Coronary artery (tissue), 2 donors: ENCODE data around the gene CRYBG2.
"Not testable (repeated sequence)": the region's sequence is repeated elsewhere in the genome, so short reads cannot be mapped to it uniquely, and the experiment has no call there.

ENCODE experiments used
- DNase-seq: peaks from one replicate; pipeline ENCODE4 v3.0.0-alpha.2; 2017; ENCODE audit warnings: low spot score
- H3K27ac ChIP-seq, 2 donors: fragments of 200-600 bp; sonication (generic); one replicate each; pipeline ENCODE4 v1.5.1; 2016 to 2019
- H3K4me3 ChIP-seq: fragments of 200-600 bp; sonication (generic); 2 replicates; pipeline ENCODE4 v1.5.1; 2016; ENCODE audit warnings: mild to moderate bottlenecking, moderate library complexity
- CTCF ChIP-seq: fragments of 200-600 bp; sonication (generic); IDR thresholded peaks from one replicate; pipeline ENCODE4 v1.5.1; 2019; ENCODE audit warnings: antibody characterized with exemption

The CRYBG2 gene

GRCh38 chr1:26389604-26390247, 35.8 kb upstream of the CRYBG2 start:
- no peak overlapping the region for H3K27ac ChIP-seq
- TF ChIP-seq CTCF: no peak
- DNase-seq: no peak
- no peak overlapping the region for H3K4me3 ChIP-seq

- no peak for DNase-seq
- TF ChIP-seq CTCF: no peak
- no peak overlapping the region for H3K27ac ChIP-seq
These were observed 35.0 kb upstream of the CRYBG2 start for GRCh38 chr1:26388791-26389445.

GRCh38 chr1:26387447-26387846, 33.5 kb upstream of the CRYBG2 start:
- H3K27ac ChIP-seq: no peak overlapping the region
- DNase-seq: no peak
- TF ChIP-seq CTCF: no peak
- H3K4me3 ChIP-seq: no peak overlapping the region

More at GRCh38 chr1:26388791-26389445, 35.0 kb upstream of the CRYBG2 start:
- no peak overlapping the region for H3K4me3 ChIP-seq

- H3K4me3 ChIP-seq, H3K27ac ChIP-seq, DNase-seq: not testable (repeated sequence)
These were observed 31.1 kb upstream of the CRYBG2 start for GRCh38 chr1:26385063-26385462.

GRCh38 chr1:26384076-26384475, 30.1 kb upstream of the CRYBG2 start:
- H3K4me3 ChIP-seq: no peak overlapping the region
- DNase-seq: no peak
- no peak for TF ChIP-seq CTCF
- no peak overlapping the region for H3K27ac ChIP-seq

GRCh38 chr1:26378879-26379251, 24.9 kb upstream of the CRYBG2 start:
- Histone ChIP-seq H3K27ac (no peak overlapping the region), H3K4me3 (no peak overlapping the region)
- no peak for TF ChIP-seq CTCF
- DNase-seq: no peak

GRCh38 chr1:26378088-26378878, 24.4 kb upstream of the CRYBG2 start:
- no peak for DNase-seq
- Histone ChIP-seq H3K4me3 (no peak overlapping the region), H3K27ac (no peak overlapping the region)
- TF ChIP-seq CTCF: no peak
